Hematopoietic multipotent progenitor cell (in vitro differentiated cells): Measurements from ENCODE around the gene ISG20L2. TPM values are rescaled to one million over a fixed set of nuclear protein-coding genes. Genes with fewer than 3 reads are reported as not detected.

ENCODE experiments used
- DNase-seq, 3 donors: peaks; one replicate each; pipeline ENCODE4 v3.0.0-alpha.2; 2011 to 2015; ENCODE audit warnings: low read depth in 2 of 3, low spot score in 2 of 3
- total RNA-seq: library from RNA; depleted of rRNA; stranded (reverse); fragments of >200 nt; gene quantifications from one replicate; pipeline ENCODE4 v1.2.3, GENCODE V29; 2012

The ISG20L2 gene
- total RNA-seq, 1 donor, result 19.7 TPM

DNA sequence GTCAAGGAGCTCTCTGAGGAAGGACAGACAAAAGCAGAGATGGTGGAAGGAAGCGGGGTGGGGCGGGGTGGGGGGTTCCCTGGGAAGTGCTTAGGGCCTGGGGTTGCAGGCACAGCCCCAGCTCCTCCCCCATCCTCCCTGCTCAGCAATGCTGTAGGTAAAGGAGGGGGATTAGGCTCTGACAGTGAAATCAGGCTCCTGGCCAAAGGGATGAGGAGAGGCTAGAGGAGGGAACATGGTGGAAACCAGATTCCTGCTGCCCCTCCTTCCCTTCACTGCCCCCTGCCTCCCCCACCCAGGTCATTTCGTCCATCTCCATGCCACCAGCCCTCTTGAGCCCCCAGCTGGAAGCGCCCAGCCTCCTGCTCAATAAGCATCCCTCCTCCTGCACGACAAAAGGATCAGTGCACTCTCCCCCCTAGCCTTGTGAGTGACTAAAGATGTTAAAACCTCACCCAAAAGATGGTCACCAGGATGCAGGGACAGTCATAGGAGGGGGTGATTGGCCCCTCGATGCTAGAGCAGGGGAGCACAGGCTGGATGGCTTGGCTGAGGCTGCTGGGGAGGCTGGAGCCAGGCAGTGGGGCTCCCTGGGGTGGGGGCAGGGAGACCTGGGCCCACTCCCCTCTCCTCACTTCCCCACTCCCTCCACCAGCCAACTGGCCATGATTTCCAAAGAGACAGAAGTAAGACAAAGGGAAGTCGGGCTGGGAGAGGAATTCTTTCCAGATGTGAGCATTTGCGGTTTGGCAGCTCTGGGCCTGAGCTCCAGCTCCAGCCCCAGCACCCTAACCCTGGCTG lies 20.9 kb downstream of the ISG20L2 start:
- DNase-seq, result no peak

DNA sequence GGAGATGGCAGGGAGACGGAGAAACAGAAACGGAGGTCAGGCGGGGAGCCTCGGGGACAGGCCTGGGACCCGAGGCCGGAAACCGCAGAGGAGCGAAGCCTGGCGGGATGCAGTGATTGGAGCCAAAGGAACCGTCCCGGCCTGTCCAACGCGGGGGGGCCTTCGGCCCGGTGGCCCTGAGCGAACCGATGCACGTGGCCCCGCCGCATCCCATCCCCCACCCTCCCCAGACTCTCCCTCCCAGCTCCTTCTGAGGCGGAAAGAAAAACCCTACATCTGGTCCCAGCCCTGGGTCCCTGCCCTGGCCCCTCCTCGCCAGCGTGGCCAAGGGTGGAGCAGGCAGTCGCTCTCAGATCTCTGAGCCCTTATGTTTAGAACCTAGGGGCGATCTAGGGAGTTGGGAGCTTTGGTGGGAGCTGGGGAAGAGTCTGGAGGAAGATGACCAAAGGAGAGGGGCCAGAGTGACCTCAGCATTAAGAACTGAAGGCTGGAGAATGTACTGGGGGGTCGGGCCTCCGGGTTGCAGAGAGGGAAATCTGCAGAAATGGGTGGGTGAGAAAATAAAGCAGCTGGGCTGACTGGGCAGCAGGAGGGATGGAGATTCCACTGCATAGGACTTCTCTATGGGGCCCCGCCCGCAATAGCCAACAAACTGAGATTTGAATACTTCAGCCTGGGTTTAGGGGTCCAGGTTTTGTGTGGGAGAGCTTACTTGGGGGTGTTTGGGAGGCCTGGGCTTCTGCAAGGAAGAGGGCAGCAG lies 21.7 kb downstream of the ISG20L2 start:
- peak in 2 of 3 donors; percentile 25 to 26 for DNase-seq

DNA sequence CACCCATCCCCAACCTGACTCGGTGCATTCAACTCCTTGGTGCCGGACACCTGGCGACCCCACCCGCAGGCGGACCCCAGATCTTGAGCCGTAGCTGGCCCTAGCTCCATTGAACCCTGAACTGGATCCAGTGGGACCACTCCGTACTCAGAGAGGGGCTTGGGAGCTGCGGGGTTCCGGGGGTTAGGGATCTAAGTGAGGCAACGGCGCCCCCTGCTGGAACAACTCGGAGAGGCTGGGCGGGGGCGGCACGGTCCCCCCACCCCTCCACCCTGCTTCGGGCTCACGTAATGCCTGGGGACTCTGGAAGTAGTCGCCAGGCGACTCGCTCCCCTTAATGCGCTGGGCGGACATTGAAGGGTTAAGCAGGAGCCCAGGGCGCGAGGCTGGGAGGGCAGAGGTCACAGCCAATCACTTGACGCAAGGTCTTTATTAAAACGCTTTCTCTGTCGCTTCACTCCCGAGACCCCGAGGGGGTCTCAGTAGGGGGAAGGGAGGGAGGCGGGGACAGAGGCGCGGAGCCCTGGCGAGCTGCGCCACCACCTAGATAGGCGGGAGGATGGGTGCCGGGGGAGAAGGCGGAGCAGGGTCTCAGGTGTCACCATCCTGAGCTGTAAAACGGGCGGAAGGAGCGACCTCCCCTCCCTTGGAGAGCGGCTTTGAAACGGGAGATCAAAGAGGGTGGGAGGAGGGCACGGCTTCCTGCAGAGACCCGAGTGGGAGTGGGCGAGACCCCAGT lies 22.5 kb downstream of the ISG20L2 start:
- peak in 2 of 3 donors; percentile 61 to 65 for DNase-seq

DNA sequence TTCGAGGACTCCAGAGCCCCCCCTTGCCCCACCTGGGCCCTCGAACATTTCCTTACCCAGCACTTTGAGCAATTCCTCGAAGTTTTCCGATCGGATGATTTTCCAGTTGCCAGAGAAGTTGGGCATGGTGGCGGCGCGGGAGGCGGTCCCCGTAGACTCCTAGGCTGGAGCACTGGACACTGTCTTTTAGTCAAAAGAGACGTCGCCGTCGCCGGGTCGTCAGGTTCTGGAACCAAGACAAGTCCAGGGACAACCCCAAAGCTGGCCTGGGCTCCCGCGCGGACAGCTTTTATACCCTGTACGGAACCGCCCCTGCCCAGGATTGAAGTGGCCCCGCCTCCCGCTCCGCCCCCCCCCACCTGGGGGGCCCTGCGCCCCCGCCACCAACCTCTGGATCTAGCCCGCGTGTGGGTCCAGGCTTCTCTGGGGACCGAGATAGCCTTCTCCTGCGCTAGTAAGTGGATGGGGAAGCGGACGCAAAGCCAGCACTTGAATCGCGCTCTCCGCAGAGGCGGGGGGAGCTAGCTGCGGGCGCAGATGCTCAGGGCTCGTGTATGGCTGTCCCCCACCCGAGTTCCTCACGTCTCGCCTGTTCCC lies 23.1 kb downstream of the ISG20L2 start, which contains the start of gene CRABP2:
Gene CRABP2 (minus strand): TSS at position 263 of the 597 bp plus-strand sequence. CDS start 137 bp downstream, at position 126.
- DNase-seq, result peak in 2 of 3 donors; percentile 44 to 53

DNA sequence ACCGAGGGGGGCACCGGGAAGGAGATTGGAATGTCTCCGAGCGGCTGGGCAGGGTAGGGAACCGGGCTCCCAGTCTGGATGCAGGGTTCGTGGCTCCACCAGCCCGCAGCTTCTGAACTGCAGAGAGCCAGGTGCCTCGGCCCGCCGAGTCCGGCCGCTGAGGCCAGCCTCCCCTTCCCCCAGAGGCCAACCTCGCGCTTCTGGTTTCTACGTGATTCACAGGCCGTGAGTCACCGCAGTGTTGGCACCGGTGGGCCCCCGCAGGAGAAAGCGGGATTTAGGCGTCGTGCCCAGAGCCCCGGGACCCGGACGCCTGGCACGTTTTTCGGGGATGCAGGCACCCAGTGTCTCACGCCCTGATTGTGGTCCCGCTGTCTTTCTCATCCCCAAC lies 23.6 kb downstream of the ISG20L2 start:
- peak in 1 of 3 donors; percentile 55 for DNase-seq

DNA sequence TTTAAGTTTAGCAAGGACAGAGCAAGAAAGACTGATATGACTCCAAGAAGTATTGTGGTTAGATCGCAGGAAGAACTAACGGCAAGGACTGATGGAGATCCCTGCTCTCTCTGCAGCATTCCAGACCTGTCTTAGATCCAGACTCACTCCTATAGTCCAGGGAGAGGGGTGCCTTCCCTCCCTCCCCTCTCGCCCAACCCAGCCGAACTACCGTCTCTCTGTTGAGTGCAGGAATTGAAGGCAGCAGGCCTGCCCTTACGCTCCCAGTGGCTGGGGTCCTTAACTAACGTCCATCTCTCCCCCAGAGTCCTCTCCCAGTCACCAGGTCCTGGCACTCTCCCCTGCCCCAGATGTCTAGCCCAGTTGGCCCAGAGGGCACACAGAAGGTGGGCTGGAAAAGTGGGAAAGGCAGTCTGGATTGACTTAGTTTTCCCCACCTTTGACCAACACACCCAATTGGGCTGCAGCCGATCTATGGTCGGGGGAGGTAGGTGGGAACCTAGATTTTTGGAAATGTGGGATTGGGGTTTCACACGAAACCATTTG lies 24.3 kb downstream of the ISG20L2 start:
- no peak for DNase-seq

DNA sequence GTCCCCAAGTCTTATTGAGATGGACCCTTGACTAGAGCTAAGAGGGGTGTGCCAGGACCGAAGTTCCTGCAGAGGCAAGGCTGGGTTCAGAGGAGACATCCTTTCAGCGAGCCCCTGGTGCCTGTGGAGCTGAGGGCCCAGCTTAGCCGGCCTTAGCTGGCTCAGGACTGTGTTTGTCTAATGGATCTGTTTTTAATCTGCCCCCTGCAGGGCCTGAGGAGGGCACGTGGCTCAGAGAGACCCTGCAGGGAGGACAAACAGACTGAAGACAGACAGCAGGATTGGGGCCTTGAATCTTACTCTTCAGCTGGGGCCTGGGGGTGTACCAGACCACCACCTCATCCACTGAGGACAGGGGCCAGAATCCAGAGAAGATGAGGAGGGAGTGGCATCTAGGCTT lies 24.8 kb downstream of the ISG20L2 start:
- no peak for DNase-seq

DNA sequence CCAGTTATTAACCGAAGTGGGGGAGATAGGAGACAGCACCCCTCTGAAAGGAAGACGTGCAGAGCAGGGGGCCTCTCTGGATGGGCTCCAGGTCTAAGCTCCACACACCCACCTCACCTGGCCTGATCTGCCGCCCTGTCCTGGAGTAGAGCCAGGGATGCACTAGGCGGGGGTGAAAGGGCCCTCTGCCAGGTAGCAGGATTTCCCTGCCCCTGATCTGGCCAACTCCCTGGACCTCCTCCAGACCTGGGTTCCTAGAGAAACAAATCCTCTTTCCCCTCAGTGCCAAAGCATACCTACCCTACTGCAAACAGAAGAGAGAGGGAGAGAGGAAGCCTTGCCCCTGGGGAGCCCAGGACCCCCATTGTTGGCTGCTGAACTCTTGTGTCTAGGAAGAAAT lies 25.2 kb downstream of the ISG20L2 start:
- no peak for DNase-seq

DNA sequence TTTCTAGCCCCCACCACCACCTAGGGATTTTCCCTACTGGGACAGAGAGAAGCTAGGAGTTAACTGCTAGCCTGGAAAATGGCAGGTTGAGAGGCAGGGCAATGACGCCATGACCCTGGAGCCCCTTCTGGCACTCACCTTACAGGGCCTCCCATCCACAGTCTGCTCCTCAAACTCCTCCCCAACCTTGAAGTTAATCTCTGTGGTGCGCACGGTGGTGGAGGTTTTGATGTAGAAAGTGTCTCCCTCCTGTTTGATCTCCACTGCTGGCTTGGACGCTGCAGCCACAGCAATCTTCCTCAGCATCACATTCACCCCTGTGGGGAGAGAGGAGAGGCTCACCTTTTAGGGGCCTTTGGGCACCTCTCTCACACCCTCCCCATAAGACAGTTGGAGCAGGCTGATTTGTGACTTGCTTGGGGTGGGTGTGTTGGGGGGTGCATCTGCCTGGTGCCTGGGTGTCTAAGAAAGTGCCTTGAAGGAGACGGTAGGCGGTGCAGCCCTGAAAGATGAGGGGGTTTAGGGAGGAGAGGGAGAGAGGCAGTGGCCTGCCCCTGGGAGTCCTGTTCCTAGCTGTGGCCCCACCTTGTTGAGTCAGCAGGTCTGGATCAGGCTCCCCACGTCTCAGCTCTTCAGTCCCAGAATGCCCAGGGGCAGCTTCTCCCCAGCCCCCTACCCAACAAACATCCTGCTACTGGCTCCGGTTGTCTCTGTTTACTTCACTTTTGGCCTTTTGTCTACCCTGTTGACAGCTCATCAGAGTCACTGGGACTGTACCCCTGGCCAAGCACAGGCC lies 27.6 kb downstream of the ISG20L2 start:
- DNase-seq, result no peak

DNA sequence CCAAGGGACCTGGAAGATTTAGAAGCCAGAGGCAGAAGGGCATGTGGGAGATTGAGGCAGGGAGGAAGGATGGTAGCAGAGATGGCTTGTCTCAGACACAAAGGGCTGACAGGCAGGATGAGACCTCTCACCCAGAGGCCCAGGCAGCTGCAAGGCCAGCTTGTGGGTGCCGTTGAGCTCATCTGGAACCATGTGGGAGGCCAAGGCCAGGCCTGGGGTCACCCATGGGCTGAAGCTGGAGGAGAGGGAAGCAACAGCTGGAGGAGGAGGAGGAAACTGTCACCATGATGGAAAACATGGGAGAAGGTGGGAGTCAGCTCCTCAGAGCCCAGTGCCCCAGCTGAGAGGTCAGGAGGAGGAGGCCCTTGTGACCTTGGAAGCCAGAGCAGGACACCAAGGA lies 29.6 kb downstream of the ISG20L2 start:
- DNase-seq, result no peak

DNA sequence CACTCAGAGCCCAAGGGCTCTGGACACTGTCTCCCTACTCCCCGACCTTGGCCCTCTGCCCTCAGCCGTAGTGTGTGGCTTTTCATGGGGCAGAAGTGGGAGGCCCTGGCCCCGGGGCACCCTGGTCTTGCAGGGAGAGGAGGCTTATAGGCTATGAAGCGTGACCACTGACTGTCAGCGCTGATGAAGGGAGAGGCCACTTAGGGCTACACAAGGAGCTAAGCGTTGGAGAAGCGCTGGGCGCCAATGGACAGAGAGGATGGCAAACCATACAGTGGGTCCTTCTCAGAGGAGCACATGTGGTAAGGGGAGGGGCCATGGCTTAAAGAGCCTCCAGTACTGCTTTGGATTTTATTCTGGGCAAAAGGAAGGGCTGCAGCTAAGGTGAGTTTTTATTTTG lies 31.1 kb downstream of the ISG20L2 start:
- DNase-seq, result no peak

DNA sequence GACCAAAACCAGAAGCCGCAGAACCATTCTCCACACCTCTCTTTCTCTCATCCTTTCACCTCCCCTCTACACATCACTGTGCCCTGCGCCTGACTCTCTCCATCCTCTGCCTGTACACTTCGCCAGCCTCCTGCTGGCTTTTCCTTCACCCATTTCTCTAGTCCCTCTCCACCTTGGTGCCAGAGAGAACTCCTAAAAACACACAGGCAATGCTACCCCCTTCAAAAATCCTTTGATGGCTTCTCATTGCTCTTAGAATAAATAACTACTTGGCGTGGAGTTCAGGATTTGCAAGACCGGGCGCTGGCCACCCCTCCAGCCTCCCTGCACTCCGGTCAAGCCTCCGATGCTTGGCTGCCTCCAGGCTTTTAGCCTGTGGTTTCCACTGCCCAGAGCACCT lies 31.8 kb downstream of the ISG20L2 start:
- DNase-seq, result no peak

DNA sequence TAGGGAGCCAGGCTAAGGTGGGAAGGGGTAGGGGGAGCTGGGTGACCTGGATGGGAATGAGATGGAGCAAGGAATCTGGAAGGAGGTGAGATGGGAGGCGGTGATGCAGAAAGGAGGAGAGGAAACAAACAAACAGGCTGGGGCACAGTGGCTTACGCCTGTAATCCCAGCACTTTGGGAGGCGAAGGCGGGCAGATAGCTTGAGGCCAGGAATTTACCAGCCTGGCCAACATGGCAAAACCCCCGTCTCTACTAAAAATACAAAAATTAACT lies 33.9 kb downstream of the ISG20L2 start:
- DNase-seq, result no peak

DNA sequence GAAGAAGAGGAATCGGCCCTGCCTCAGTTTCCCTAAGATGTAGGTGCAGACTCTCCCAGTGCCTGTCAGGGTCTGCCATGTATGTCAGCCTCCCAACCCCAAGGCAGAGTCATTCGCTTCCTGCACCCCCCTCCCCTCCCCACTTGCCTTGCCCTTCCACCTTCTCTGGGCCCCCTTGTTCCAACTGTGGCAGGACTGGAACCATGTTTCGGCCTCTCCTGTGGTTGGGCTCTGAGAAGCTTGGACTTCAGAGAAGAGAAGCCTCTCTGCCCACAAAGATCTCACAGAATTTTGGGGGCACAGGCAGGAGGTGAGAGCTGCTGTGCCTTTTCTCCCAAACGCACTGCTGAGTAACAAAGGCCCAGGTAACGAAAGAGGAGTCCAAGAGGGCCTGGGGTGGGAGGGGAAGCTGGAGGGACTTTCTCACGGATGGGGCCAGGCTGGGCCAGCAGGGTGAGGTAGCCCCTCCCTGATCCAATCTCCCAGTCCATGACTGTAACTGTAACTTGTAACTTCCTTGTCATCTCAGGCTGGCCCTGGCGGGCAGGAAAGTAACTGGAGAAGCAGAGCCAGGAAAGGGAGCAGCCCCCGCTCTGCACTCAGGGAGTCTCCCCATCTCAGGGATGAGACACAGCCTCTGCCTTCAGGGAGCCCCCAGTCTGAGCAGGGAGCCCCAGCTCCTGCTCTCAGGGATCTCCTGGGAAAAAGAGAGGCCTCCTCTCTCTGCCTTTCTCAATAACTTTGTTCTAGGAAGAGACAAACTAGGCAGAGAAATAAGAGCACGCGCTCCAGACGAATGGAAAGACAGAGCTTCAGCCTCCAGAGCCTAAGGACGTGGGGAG lies 34.5 kb downstream of the ISG20L2 start:
- no peak for DNase-seq

DNA sequence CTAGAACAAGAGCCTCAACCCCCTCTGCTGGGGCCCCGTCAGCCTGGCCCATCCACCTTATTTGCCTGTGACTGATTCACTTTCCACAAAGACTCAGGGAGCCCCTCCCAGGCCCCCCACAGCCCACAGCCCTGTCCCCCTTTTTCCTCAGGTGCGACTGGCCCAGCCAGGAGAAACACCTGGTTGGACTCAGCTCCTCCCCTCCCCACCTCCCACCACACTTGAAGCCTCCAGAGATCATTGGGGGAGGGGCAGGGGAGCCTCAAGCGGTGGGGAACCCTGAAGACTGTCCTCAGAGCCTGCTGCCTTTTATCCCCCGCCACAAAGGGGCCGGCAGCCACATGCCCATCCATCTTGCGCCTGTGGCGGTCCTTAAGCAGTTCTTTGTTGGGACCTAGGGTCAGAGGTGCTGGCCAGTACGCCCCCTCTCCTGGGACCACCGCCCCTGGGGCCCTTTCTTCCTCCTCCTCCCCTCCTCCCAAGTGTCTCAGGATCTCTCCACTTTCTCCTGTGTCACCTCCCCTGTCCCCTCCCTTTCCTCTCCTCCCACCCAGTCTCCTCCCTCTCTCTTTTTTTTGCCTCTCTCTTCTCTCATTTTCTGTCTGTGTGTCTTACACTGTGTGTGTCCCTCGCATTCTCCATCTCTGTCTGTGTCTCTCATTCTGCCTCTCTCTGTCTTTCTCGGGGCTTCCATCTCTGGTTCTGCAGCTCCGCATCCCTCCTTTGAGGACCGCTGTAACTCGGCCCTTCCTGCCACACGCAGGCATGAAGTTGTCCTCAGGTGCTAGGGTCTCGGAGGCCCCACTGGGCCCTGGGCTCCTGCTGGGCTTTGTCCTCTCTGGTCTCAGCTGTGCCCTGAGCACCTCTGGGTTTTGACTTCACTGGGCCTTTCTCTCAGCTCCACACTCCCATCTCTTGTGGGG lies 35.4 kb downstream of the ISG20L2 start:
- DNase-seq, result peak in 2 of 3 donors; percentile 35 to 56

DNA sequence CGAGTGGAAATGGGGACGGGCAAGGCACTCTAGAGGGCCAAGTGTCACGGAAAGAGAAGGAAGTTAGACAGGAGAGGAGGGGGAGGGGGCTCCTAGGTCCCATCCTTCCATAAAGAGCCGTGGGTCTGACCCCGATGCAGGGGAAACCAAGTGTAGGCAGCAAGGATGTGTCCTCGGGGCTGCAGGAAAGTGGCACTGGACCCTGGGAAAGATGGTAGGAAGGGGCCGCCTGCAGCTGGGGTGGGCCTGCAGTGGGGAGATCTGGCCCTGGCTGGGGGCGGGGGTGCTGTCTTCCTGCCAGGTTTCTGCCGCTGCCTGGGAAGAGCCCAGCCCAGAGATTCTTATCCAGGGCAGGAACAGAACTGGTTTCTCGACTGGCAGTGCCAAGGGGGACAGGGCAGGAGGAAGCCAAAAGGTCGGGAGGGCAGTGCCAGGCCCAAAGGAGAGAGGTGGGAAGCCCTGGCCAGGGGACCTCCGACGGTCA lies 36.1 kb downstream of the ISG20L2 start:
- no peak for DNase-seq

DNA sequence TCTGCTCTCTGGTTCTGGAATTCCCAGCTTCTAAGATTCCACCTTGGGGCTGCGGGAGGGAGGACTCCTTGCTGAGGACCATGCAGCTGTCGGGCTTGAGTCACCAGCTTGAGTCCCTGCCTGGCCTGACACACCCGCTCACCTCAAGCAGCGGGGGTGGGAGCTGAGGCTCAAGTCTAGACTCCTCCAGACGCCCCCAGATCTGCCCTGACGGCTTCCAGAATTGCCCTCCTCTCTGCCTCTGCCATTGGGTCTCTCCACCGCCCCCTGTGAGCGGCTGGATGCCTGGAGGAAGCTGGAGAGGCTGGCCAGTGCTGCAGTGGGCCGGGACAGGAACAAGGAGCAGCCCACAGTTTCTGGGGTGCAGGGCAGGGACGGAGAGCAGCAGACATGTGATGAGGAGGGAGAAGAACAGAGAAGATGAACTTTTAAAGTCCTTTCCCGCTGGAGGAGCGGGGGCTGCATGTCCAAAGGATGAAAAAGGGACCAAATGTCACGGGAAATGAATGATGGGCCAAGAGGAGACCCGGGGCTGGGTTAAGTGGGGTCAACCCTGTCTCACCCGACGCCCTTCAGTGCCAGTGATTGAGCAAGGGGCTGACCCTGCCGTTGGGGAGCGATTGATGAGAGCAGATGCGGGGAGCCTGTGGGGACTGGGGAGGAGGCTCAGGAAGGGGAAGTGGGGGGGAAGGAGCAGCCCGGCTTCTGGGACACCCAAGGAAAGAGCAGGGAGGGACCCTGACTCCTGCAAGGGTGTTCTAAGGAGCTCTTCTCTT lies 36.7 kb downstream of the ISG20L2 start:
- no peak for DNase-seq
